AG08396 (cell line): Measurements from ENCODE around the gene ALAS2.
"Not testable (repeated sequence)": the region's sequence is repeated elsewhere in the genome, so short reads cannot be mapped to it uniquely, and the experiment has no call there.

ENCODE experiments used
- DNase-seq: peaks from one replicate; pipeline ENCODE4 v3.0.0; 2012; ENCODE audit warnings: low spot score, mixed read lengths

Gene ALAS2

GRCh38 chrX:55006827-55007621 is 23.8 kb downstream of the ALAS2 start:
- DNase-seq: no peak

GRCh38 chrX:55005256-55005655 is 25.5 kb downstream of the ALAS2 start:
- DNase-seq: no peak

GRCh38 chrX:55004231-55004630 is 26.5 kb downstream of the ALAS2 start:
- no peak for DNase-seq

GRCh38 chrX:54999717-55000598 is 30.8 kb downstream of the ALAS2 start, which contains the start of gene APEX2:
Gene APEX2 (plus strand): TSS chrX:55000363. CDS start chrX:55000423, 60 bp downstream.
- DNase-seq: peak; percentile 77

- no peak for DNase-seq
Observed at GRCh38 chrX:54995621-54996020, 35.2 kb downstream of the ALAS2 start.

GRCh38 chrX:54994668-54995351 is 36.0 kb downstream of the ALAS2 start:
- no peak for DNase-seq

GRCh38 chrX:54994099-54994498 is 36.7 kb downstream of the ALAS2 start, which contains the start of gene PFKFB1:
Gene PFKFB1 (minus strand): TSS chrX:54994188. CDS start chrX:54994007, 181 bp downstream.
- no peak for DNase-seq

GRCh38 chrX:54992911-54993622 is 37.7 kb downstream of the ALAS2 start:
- no peak for DNase-seq

GRCh38 chrX:54991706-54992105 is 39.1 kb downstream of the ALAS2 start:
- DNase-seq: no peak

GRCh38 chrX:54983306-54983705 is 47.5 kb downstream of the ALAS2 start:
- not testable (repeated sequence) for DNase-seq

- DNase-seq: no peak
Observed at GRCh38 chrX:54980334-54980733, 50.4 kb downstream of the ALAS2 start.

GRCh38 chrX:54979432-54979831 is 51.3 kb downstream of the ALAS2 start:
- DNase-seq: no peak

GRCh38 chrX:54978448-54978847 is 52.3 kb downstream of the ALAS2 start:
- no peak for DNase-seq

GRCh38 chrX:54977387-54977786 is 53.4 kb downstream of the ALAS2 start:
- DNase-seq: no peak

GRCh38 chrX:54964766-54965497 is 65.8 kb downstream of the ALAS2 start:
- DNase-seq: no peak

- no peak for DNase-seq
Observed at GRCh38 chrX:54961750-54962149, 69.0 kb downstream of the ALAS2 start.
